Activated B cell treated with CpG ODN at 0.5 μM for 24 hours (primary cell): Measurements from ENCODE around the gene RDH12. TPM values are rescaled to one million over a fixed set of nuclear protein-coding genes. Genes with fewer than 3 reads are reported as not detected.

Source experiments
- ATAC-seq: fragments of 200-7000 bp; cut with Tn5 transposase; one replicate; pipeline ENCODE4 v1.10.0; 2021; ENCODE audit warnings: low read depth, mild to moderate bottlenecking, moderate library complexity
- CTCF ChIA-PET: fragments of 350-600 bp; sonication (Branson Sonifier 250); formaldehyde crosslinking; loops from one replicate; lab custom pipeline; 2021; ENCODE audit warnings: antibody characterized with exemption; lab: Charles Lee
- POLR2A ChIA-PET: fragments of 350-600 bp; sonication (Branson Sonifier 250); formaldehyde crosslinking; loops from one replicate; lab custom pipeline; 2021; ENCODE audit warnings: antibody characterized with exemption; lab: Charles Lee
- DNase-seq: peaks from one replicate; pipeline ENCODE4 v3.0.0; 2022
- H3K27ac Mint-ChIP-seq: one replicate; pipeline ENCODE4 v1.8.0; 2020; ENCODE audit warnings: mixed read lengths
- H3K27me3 Mint-ChIP-seq: one replicate; pipeline ENCODE4 v1.8.0; 2021; ENCODE audit warnings: mixed read lengths
- H3K36me3 Mint-ChIP-seq: one replicate; pipeline ENCODE4 v1.8.0; 2021; ENCODE audit warnings: low read depth, mixed read lengths
- H3K4me1 Mint-ChIP-seq: one replicate; pipeline ENCODE4 v1.8.0; 2021; ENCODE audit warnings: mixed read lengths
- H3K4me3 Mint-ChIP-seq: one replicate; pipeline ENCODE4 v1.8.0; 2020; ENCODE audit warnings: mild to moderate bottlenecking, mixed read lengths
- H3K9me3 Mint-ChIP-seq: one replicate; pipeline ENCODE4 v1.8.0; 2020; ENCODE audit warnings: mixed read lengths
- CTCF ChIP-seq: fragments of 200-600 bp; IDR thresholded peaks from one replicate; pipeline ENCODE4 v1.8.0; 2022; ENCODE audit warnings: antibody characterized with exemption, mild to moderate bottlenecking
- intact Hi-C: fragments of 100-400 bp; cut with micrococcal nuclease; formaldehyde crosslinking; loops from one replicate; pipeline ENCODE4 v1.15.1; 2024
- total RNA-seq: library from RNA; stranded (reverse); gene quantifications from 2 replicates; pipeline ENCODE4 v1.2.3, GENCODE V29; 2022

Gene RDH12
- total RNA-seq, 1 donor from 2014 or later: not detected

- Mint-ChIP-seq H3K27ac (peak overlapping the region; percentile 68), H3K4me3 (peak overlapping the region; percentile 44), H3K27me3 (no peaks in the 10 kb centered on the region), H3K36me3 (peaks cover 5% of the 10 kb centered on the region), H3K9me3 (no peaks in the 10 kb centered on the region), H3K4me1 (peaks cover 58% of the 10 kb centered on the region)
- intact Hi-C loops: loop anchor here (1.0 to 5.0 kb wide), 7 partner anchors 35 to 240 kb away; partner anchors contain the start of genes ARG2, PIGH and RDH12
- no peak for TF ChIP-seq CTCF
- ATAC-seq: peak; percentile 87
- DNase-seq: no peak
- POLR2A ChIA-PET: interaction anchor here (1.1 to 1.5 kb wide), 2 partner anchors 67 to 83 kb away, joined by 3 to 8 read pairs; partner anchors contain the start of gene PIGH
- CTCF ChIA-PET: interaction anchor here (0.7 to 3.9 kb wide), 14 partner anchors 13 to 240 kb away, joined by 3 to 81 read pairs (median 5); partner anchors contain the start of genes ARG2, PIGH and RDH11
Measured at GRCh38 chr14:67666750-67667449, 34.8 kb upstream of the RDH12 start.

- no peaks in the 10 kb centered on the region for H3K27me3 Mint-ChIP-seq
- ATAC-seq: peak; percentile 57
- no peaks in the 10 kb centered on the region for H3K9me3 Mint-ChIP-seq
- H3K27ac Mint-ChIP-seq: peak overlapping the region; percentile 67
- intact Hi-C loops: loop anchor here (5.0 kb wide), 1 partner anchor 34 kb away; the partner anchor contains the start of gene RDH12
- ChIA-PET CTCF (interaction anchor here (0.8 to 3.9 kb wide), 5 partner anchors 20 to 242 kb away, joined by 3 to 81 read pairs (median 8); partner anchors contain the start of gene PIGH), POLR2A (interaction anchor here (0.7 to 1.2 kb wide), 2 partner anchors 49 to 68 kb away, joined by 3 read pairs; partner anchors contain the start of gene PIGH)
- TF ChIP-seq CTCF: no peak
- DNase-seq: no peak
- no peak overlapping the region for H3K4me3 Mint-ChIP-seq
- peaks cover 71% of the 10 kb centered on the region for H3K4me1 Mint-ChIP-seq
- H3K36me3 Mint-ChIP-seq: peaks cover 1% of the 10 kb centered on the region
Measured at GRCh38 chr14:67668559-67668958, 33.1 kb upstream of the RDH12 start.

GRCh38 chr14:67673451-67673850 is 28.2 kb upstream of the RDH12 start:
- Mint-ChIP-seq H3K4me1 (peaks cover 48% of the 10 kb centered on the region), H3K9me3 (no peaks in the 10 kb centered on the region), H3K27ac (peak overlapping the region; percentile 76), H3K4me3 (peak overlapping the region; percentile 89), H3K27me3 (no peaks in the 10 kb centered on the region), H3K36me3 (peaks cover 13% of the 10 kb centered on the region)
- no peak for TF ChIP-seq CTCF
- ATAC-seq (no peak), DNase-seq (no peak)
- intact Hi-C loops: no loop called here
- CTCF ChIA-PET: interaction anchor here (0.9 to 1.1 kb wide), 2 partner anchors 17 to 89 kb away, joined by 3 to 4 read pairs; no protein-coding TSS in a partner anchor
- POLR2A ChIA-PET: interaction anchor here (0.6 to 2.6 kb wide), 5 partner anchors 21 to 143 kb away, joined by 3 to 21 read pairs (median 7); partner anchors contain the start of genes ARG2, PIGH, RDH11 and ZFYVE26

GRCh38 chr14:67674139-67674479 is 27.6 kb upstream of the RDH12 start:
- ATAC-seq (peak; percentile 54), DNase-seq (peak; percentile 47)
- ChIA-PET CTCF (interaction anchor here (0.9 to 1.1 kb wide), 2 partner anchors 18 to 90 kb away, joined by 3 to 4 read pairs; no protein-coding TSS in a partner anchor), POLR2A (interaction anchor here (1.0 to 2.6 kb wide), 4 partner anchors 21 to 142 kb away, joined by 4 to 21 read pairs (median 8); partner anchors contain the start of genes ARG2, PIGH, RDH11 and ZFYVE26)
- peak overlapping the region; percentile 89 for H3K4me3 Mint-ChIP-seq
- peaks cover 19% of the 10 kb centered on the region for H3K36me3 Mint-ChIP-seq
- intact Hi-C loops: loop anchor here (1.0 to 2.0 kb wide), 6 partner anchors 21 to 314 kb away; partner anchors contain the start of genes ARG2, EIF2S1, PIGH and RDH11
- no peaks in the 10 kb centered on the region for H3K9me3 Mint-ChIP-seq
- peak overlapping the region; percentile 89 for H3K27ac Mint-ChIP-seq
- H3K4me1 Mint-ChIP-seq: peaks cover 42% of the 10 kb centered on the region
- no peaks in the 10 kb centered on the region for H3K27me3 Mint-ChIP-seq
- TF ChIP-seq CTCF: no peak
